ENCODE results near the gene AMOTL2. TPM values are rescaled to one million over a fixed set of nuclear protein-coding genes. Genes with fewer than 3 reads are reported as not detected.

Gene AMOTL2
- total RNA-seq, 2 donors from 2014 or later: 65.1 to 71.5 TPM

- no peaks in the 10 kb centered on the region for H3K27me3 ChIP-seq
- H3K4me3 ChIP-seq: no peak overlapping the region
- no peaks in the 10 kb centered on the region for H3K9me3 ChIP-seq
- DNase-seq (no peak), ATAC-seq (no peak)
- TF ChIP-seq CTCF (IDR thresholded peaks at IDR 0.05) (no peak), POLR2A (IDR thresholded peaks at IDR 0.05) (no peak)
- H3K27ac ChIP-seq: peak overlapping the region in 3 of 4 donors; percentile 98 to 99 (median 98)
- WGBS, 2 donors: 86 to 96% methylated on average over 4 of the region's 4 CpGs
- H3K4me1 ChIP-seq: peaks cover 97% of the 10 kb centered on the region
- intact Hi-C loops (cut with DNase I): loop anchor here (5.0 kb wide), 1 partner anchor 48 kb away; no protein-coding TSS in a partner anchor
- peaks cover 7 to 20% of the 10 kb centered on the region in 2 donors for H3K36me3 ChIP-seq (replicated peaks in 1 of 2; ENCODE audit: insufficient read depth in 1 of 2, low read depth in 2 of 2)
These were observed 8.5 kb downstream of the AMOTL2 start for GRCh38 chr3:134365766-134366065.

GRCh38 chr3:134364936-134365765, 9.1 kb downstream of the AMOTL2 start:
- DNase-seq (no peak), ATAC-seq (no peak)
- TF ChIP-seq POLR2A (IDR thresholded peaks at IDR 0.05) (no peak), CTCF (IDR thresholded peaks at IDR 0.05) (no peak)
- peak overlapping the region; percentile 63 to 99 (median 98) for H3K27ac ChIP-seq
- intact Hi-C loops (cut with DNase I): loop anchor here (5.0 kb wide), 1 partner anchor 48 kb away; no protein-coding TSS in a partner anchor
- 53 to 70% methylated on average over 8 of the region's 8 CpGs for WGBS, 2 donors
- no peaks in the 10 kb centered on the region for H3K27me3 ChIP-seq
- no peaks in the 10 kb centered on the region for H3K9me3 ChIP-seq
- H3K4me1 ChIP-seq: peaks cover 97% of the 10 kb centered on the region
- H3K36me3 ChIP-seq (replicated peaks in 1 of 2; ENCODE audit: insufficient read depth in 1 of 2, low read depth in 2 of 2): peaks cover 11 to 20% of the 10 kb centered on the region in 2 donors
- H3K4me3 ChIP-seq: no peak overlapping the region

GRCh38 chr3:134364061-134364935, 9.9 kb downstream of the AMOTL2 start:
- TF ChIP-seq CTCF (IDR thresholded peaks at IDR 0.05): no peak
- TF ChIP-seq POLR2A (IDR thresholded peaks at IDR 0.05): peak in 2 of 3 donors; percentile 13 to 29
- no peak overlapping the region for H3K4me3 ChIP-seq
- DNase-seq: peak; percentile 91 to 94 (median 94)
- H3K9me3 ChIP-seq: no peaks in the 10 kb centered on the region
- H3K27ac ChIP-seq: peak overlapping the region; percentile 66 to 99 (median 98)
- intact Hi-C loops (cut with DNase I): no loop called here
- WGBS, 2 donors: 2 to 3% methylated on average over 14 to 36 of the region's 37 CpGs
- ATAC-seq: peak; percentile 94
- H3K27me3 ChIP-seq: no peaks in the 10 kb centered on the region
- peaks cover 97% of the 10 kb centered on the region for H3K4me1 ChIP-seq
- peaks cover 15 to 20% of the 10 kb centered on the region in 2 donors for H3K36me3 ChIP-seq (replicated peaks in 1 of 2; ENCODE audit: insufficient read depth in 1 of 2, low read depth in 2 of 2)

GRCh38 chr3:134363381-134363755, 10.9 kb downstream of the AMOTL2 start:
- no peaks in the 10 kb centered on the region for H3K9me3 ChIP-seq
- H3K36me3 ChIP-seq (replicated peaks in 1 of 2; ENCODE audit: insufficient read depth in 1 of 2, low read depth in 2 of 2): peaks cover 22 to 26% of the 10 kb centered on the region in 2 donors
- no peak overlapping the region for H3K4me3 ChIP-seq
- ATAC-seq (no peak), DNase-seq (peak in 1 of 4 donors; percentile 12)
- TF ChIP-seq CTCF (IDR thresholded peaks at IDR 0.05): no peak
- TF ChIP-seq POLR2A (IDR thresholded peaks at IDR 0.05): no peak
- intact Hi-C loops (cut with DNase I): no loop called here
- no peaks in the 10 kb centered on the region for H3K27me3 ChIP-seq
- WGBS, 2 donors: 53 to 56% methylated on average over 3 of the region's 3 CpGs
- peak overlapping the region; percentile 66 to 99 (median 98) for H3K27ac ChIP-seq
- peaks cover 97% of the 10 kb centered on the region for H3K4me1 ChIP-seq
